Peyer's patch (tissue), 4 donors: ENCODE data around the gene GALNT9.

Source experiments
- CTCF ChIP-seq, 6 experiments: fragments of 450-650 bp in 4 of 6; fragments of 200-600 bp in 2 of 6; sonication (generic) in 1 of 6; IDR thresholded peaks; one replicate each; pipeline ENCODE4 v1.5.1; 2017 to 2019; ENCODE audit warnings: antibody characterized with exemption in 6 of 6, mild to moderate bottlenecking in 3 of 6, moderate library complexity in 1 of 6
- POLR2A ChIP-seq, 2 donors: fragments of 450-650 bp; IDR thresholded peaks; one replicate each; pipeline ENCODE4 v1.5.1; 2017; ENCODE audit warnings: antibody characterized with exemption in 2 of 2, mild to moderate bottlenecking in 2 of 2, moderate library complexity in 2 of 2

GRCh38 chr12:132352896-132353800 is 23.8 kb upstream of the GALNT9 start:
- TF ChIP-seq CTCF (IDR thresholded peaks at IDR 0.05): no peak
- no peak for TF ChIP-seq POLR2A (IDR thresholded peaks at IDR 0.05)
